Measurements from ENCODE around the gene DEFB127.
"Not testable (repeated sequence)": the region's sequence is repeated elsewhere in the genome, so short reads cannot be mapped to it uniquely, and the experiment has no call there.

The DEFB127 gene

GRCh38 chr20:157154-157553 is at the start of gene DEFB127:
Gene DEFB127, plus strand, starts transcription at chr20:157454. Its CDS starts 91 bp downstream, at chr20:157545.
- no peak for DNase-seq (ENCODE audit: low read depth in 3 of 3, low spot score in 1 of 3)

- DNase-seq (ENCODE audit: low read depth in 3 of 3, low spot score in 1 of 3), result no peak
Measured at GRCh38 chr20:112396-112795, 44.9 kb upstream of the DEFB127 start.

GRCh38 chr20:117518-117917 is 39.7 kb upstream of the DEFB127 start:
- no peak for DNase-seq (ENCODE audit: low read depth in 3 of 3, low spot score in 1 of 3)

GRCh38 chr20:129786-130323 is 27.4 kb upstream of the DEFB127 start:
- DNase-seq (ENCODE audit: low read depth in 3 of 3, low spot score in 1 of 3), result not testable (repeated sequence)

- no peak for DNase-seq (ENCODE audit: low read depth in 3 of 3, low spot score in 1 of 3)
Measured at GRCh38 chr20:137668-138490, 19.4 kb upstream of the DEFB127 start.

- DNase-seq (ENCODE audit: low read depth in 3 of 3, low spot score in 1 of 3), result no peak
Measured at GRCh38 chr20:142290-142689, 15.0 kb upstream of the DEFB127 start, which contains the start of gene DEFB126. Gene DEFB126, plus strand, starts transcription at chr20:142590. Its CDS starts 39 bp downstream, at chr20:142629.

- DNase-seq (ENCODE audit: low read depth in 3 of 3, low spot score in 1 of 3), result no peak
Measured at GRCh38 chr20:145877-146276, 11.4 kb upstream of the DEFB127 start.

GRCh38 chr20:152131-152530 is 5.1 kb upstream of the DEFB127 start:
- DNase-seq (ENCODE audit: low read depth in 3 of 3, low spot score in 1 of 3), result no peak

- DNase-seq (ENCODE audit: low read depth in 3 of 3, low spot score in 1 of 3), result no peak
Measured at GRCh38 chr20:164618-165017, 7.4 kb downstream of the DEFB127 start.

- DNase-seq (ENCODE audit: low read depth in 3 of 3, low spot score in 1 of 3), result no peak
Measured at GRCh38 chr20:168876-169275, 11.6 kb downstream of the DEFB127 start.

GRCh38 chr20:184288-184687 is 27.0 kb downstream of the DEFB127 start:
- DNase-seq (ENCODE audit: low read depth in 3 of 3, low spot score in 1 of 3), result no peak

- DNase-seq (ENCODE audit: low read depth in 3 of 3, low spot score in 1 of 3), result no peak
Measured at GRCh38 chr20:187733-188132, 30.5 kb downstream of the DEFB127 start.

GRCh38 chr20:189611-190010 is 32.4 kb downstream of the DEFB127 start, which contains the start of gene DEFB128:
Gene DEFB128, minus strand, starts transcription at chr20:189711. Its CDS starts 88 bp downstream, at chr20:189623.
- DNase-seq (ENCODE audit: low read depth in 3 of 3, low spot score in 1 of 3), result no peak

GRCh38 chr20:198225-198624 is 41.0 kb downstream of the DEFB127 start:
- no peak for DNase-seq (ENCODE audit: low read depth in 3 of 3, low spot score in 1 of 3)

GRCh38 chr20:199996-200395 is 42.7 kb downstream of the DEFB127 start:
- no peak for DNase-seq (ENCODE audit: low read depth in 3 of 3, low spot score in 1 of 3)

- DNase-seq (ENCODE audit: low read depth in 3 of 3, low spot score in 1 of 3), result not testable (repeated sequence)
Measured at GRCh38 chr20:203630-204029, 46.4 kb downstream of the DEFB127 start.
